K562 (cell line): ENCODE results near the gene TPD52L1. TPM values are rescaled to one million over a fixed set of nuclear protein-coding genes. Genes with fewer than 3 reads are reported as not detected.

Experiments
- ATAC-seq: fragments of 200-7000 bp; cut with Tn5 transposase; 3 replicates; pipeline ENCODE4 v1.9.1; 2020; ENCODE audit warnings: moderate library complexity
- BruUV-seq: library from RNA; stranded (reverse); fragments of 400-500 nt; replicated peaks from 2 replicates; lab custom pipeline; 2021; lab: Mats Ljungman, UMichigan
- CTCF ChIA-PET: fragments of 300-600 bp; formaldehyde crosslinking; extraction: SDS; loops from one replicate; lab custom pipeline; 2021; ENCODE audit warnings: low intra/inter-chr PET ratio; lab: Yijun Ruan, JAX
- POLR2A ChIA-PET: fragments of 300-600, 350-650 bp; sonication (Branson Sonifier 250); formaldehyde crosslinking; extraction: SDS; loops from one replicate; lab custom pipeline; 2021; ENCODE audit warnings: antibody characterized with exemption, inconsistent platforms; lab: Yijun Ruan, JAX
- DNase-seq, 4 experiments: peaks; one replicate each; pipeline versions ENCODE4 v3.0.0 to v3.0.0-alpha.2; 2011 to 2018; ENCODE audit warnings: low spot score in 3 of 4, mixed read lengths in 3 of 4; ENCODE audit errors: extremely low read depth in 1 of 4
- FAIRE-seq: peaks from 2 replicates; lab custom pipeline; 2011; peaks lifted over from hg19 to GRCh38; lab: Jason Lieb, UNC
- H2AFZ ChIP-seq: 2 replicates; pipeline ENCODE4 v1.6.0; 2011; ENCODE audit warnings: low read depth, low read length, control low read depth, inconsistent platforms
- H3K27ac ChIP-seq: fragments of 200-600 bp; 3 replicates; pipeline ENCODE4 v1.8.0; 2011; ENCODE audit warnings: low read depth, mild to moderate bottlenecking, control low read depth, inconsistent platforms, low read length, moderate library complexity, mixed read lengths; ENCODE audit errors: extremely low read depth
- H3K27me3 ChIP-seq, 2 experiments: fragments of 300-600 bp in 1 of 2; 2 replicates in 1 of 2; 3 replicates in 1 of 2; pipeline versions ENCODE4 v1.6.0 to v1.8.0; 2011; ENCODE audit warnings: inconsistent platforms in 2 of 2, low read length in 2 of 2, mild to moderate bottlenecking in 1 of 2, mixed read lengths in 1 of 2, moderate library complexity in 1 of 2; ENCODE audit not compliant: control insufficient read depth in 2 of 2, insufficient read depth in 2 of 2
- H3K36me3 ChIP-seq: fragments of 300-600 bp; 3 replicates; pipeline ENCODE4 v1.8.0; 2011; ENCODE audit warnings: mild to moderate bottlenecking, low read length, inconsistent platforms; ENCODE audit not compliant: control insufficient read depth, insufficient read depth
- H3K4me1 ChIP-seq, 2 experiments: fragments of 200-600 bp in 1 of 2; replicated peaks in 1 of 2; 2 replicates in 1 of 2; 3 replicates in 1 of 2; pipeline versions ENCODE4 v1.5.1 to v1.8.0; 2011; ENCODE audit warnings: inconsistent platforms in 2 of 2, low read length in 2 of 2, mild to moderate bottlenecking in 1 of 2, mixed read lengths in 1 of 2, moderate library complexity in 1 of 2; ENCODE audit not compliant: control insufficient read depth in 2 of 2, insufficient read depth in 2 of 2
- H3K4me2 ChIP-seq: 2 replicates; pipeline ENCODE4 v1.6.1; 2011; ENCODE audit warnings: low read length, control low read depth, inconsistent platforms, mixed read lengths; ENCODE audit not compliant: insufficient read depth
- H3K4me3 ChIP-seq: fragments of 200-600 bp; sonication (generic), shearing (Covaris generic); 2 replicates; pipeline ENCODE4 v1.5.1; 2016; ENCODE audit warnings: control low read depth, inconsistent platforms
- H3K79me2 ChIP-seq: fragments of 200-600 bp; 3 replicates; pipeline ENCODE4 v1.8.0; 2011; ENCODE audit warnings: low read length, inconsistent platforms; ENCODE audit not compliant: control insufficient read depth, insufficient read depth
- H3K9ac ChIP-seq, 2 experiments: 2 replicates each; pipeline versions ENCODE4 v1.6.0 to v1.6.1; 2011; ENCODE audit warnings: low read depth in 2 of 2, low read length in 2 of 2, control low read depth in 1 of 2, inconsistent platforms in 1 of 2, mild to moderate bottlenecking in 1 of 2, mixed read lengths in 1 of 2; ENCODE audit not compliant: insufficient read depth in 1 of 2
- H3K9me1 ChIP-seq: one replicate; pipeline ENCODE4 v1.6.0; 2011; ENCODE audit warnings: inconsistent platforms, mild to moderate bottlenecking, low read length, moderate library complexity; ENCODE audit not compliant: control insufficient read depth, insufficient read depth
- H3K9me3 ChIP-seq: replicated peaks from 2 replicates; pipeline ENCODE4 v1.5.1; 2011; ENCODE audit warnings: low read depth, low read length, inconsistent platforms; ENCODE audit not compliant: control insufficient read depth, insufficient read depth
- H4K20me1 ChIP-seq: replicated peaks from 2 replicates; pipeline ENCODE4 v1.6.1; 2011; ENCODE audit warnings: low read length, inconsistent platforms, mixed read lengths; ENCODE audit not compliant: control insufficient read depth, insufficient read depth
- ARNT ChIP-seq, 2 experiments: fragments of 450-650 bp; IDR thresholded peaks; 2 replicates each; pipeline ENCODE4 v1.6.1; 2016; ENCODE audit warnings: mild to moderate bottlenecking in 1 of 2
- BACH1 ChIP-seq: fragments of 200-800 bp; sonication (Bioruptor generic); IDR thresholded peaks from 2 replicates; pipeline ENCODE4 v1.6.1; 2016; ENCODE audit warnings: missing genetic modification characterization, missing compliant biosample characterization
- GATAD2A ChIP-seq: fragments of 450-650 bp; IDR thresholded peaks from 2 replicates; pipeline ENCODE4 v1.6.1; 2017
- GTF2E2 ChIP-seq: fragments of 200-800 bp; sonication (Bioruptor generic); IDR thresholded peaks from 2 replicates; pipeline ENCODE4 v1.6.1; 2016; ENCODE audit warnings: missing genetic modification characterization, missing compliant biosample characterization
- HDAC3 ChIP-seq: fragments of 450-650 bp; IDR thresholded peaks from 2 replicates; pipeline ENCODE4 v1.6.1; 2018; ENCODE audit warnings: borderline replicate concordance, mild to moderate bottlenecking, moderate library complexity; ENCODE audit not compliant: partially characterized antibody
- HNRNPH1 ChIP-seq: fragments of 200-400 bp; formaldehyde crosslinking; optimal IDR thresholded peaks from 2 replicates; pipeline ENCODE3; 2017; ENCODE audit warnings: low read depth, mild to moderate bottlenecking, low read length, moderate library complexity
- LEF1 ChIP-seq: fragments of 450-650 bp; IDR thresholded peaks from 2 replicates; pipeline ENCODE4 v1.6.1; 2016; ENCODE audit warnings: mild to moderate bottlenecking
- NCOR1 ChIP-seq: fragments of 450-650 bp; IDR thresholded peaks from 2 replicates; pipeline ENCODE4 v1.6.1; 2016; ENCODE audit warnings: mild to moderate bottlenecking, moderate library complexity
- PML ChIP-seq: IDR thresholded peaks from 2 replicates; pipeline ENCODE4 v1.6.1; 2012; ENCODE audit warnings: low read length, inconsistent platforms
- POLR2H ChIP-seq: IDR thresholded peaks from 2 replicates; pipeline ENCODE4 v1.6.1; 2016; ENCODE audit warnings: missing genetic modification characterization, low read depth, mild to moderate bottlenecking, control low read depth, missing compliant biosample characterization, moderate library complexity
- RUNX1 ChIP-seq: sonication (generic); IDR thresholded peaks from 2 replicates; pipeline ENCODE4 v1.6.1; 2016; ENCODE audit warnings: antibody characterized with exemption, low read depth
- SMARCA5 ChIP-seq: fragments of 450-650 bp; IDR thresholded peaks from 2 replicates; pipeline ENCODE4 v1.6.1; 2016
- ZFP30 ChIP-seq: fragments of 250-450 bp; sonication (Bioruptor Pico); IDR thresholded peaks from 2 replicates; pipeline ENCODE4 v1.8.0; 2022; ENCODE audit warnings: moderate library complexity, mild to moderate bottlenecking, inconsistent platforms, borderline replicate concordance
- ZNF143 ChIP-seq: sonication (generic); formaldehyde crosslinking; IDR thresholded peaks from 2 replicates; pipeline ENCODE4 v1.9.0; 2022; ENCODE audit warnings: mild to moderate bottlenecking, missing genetic modification reagents
- ZNF24 ChIP-seq: fragments of 450-650 bp; IDR thresholded peaks from 2 replicates; pipeline ENCODE4 v1.6.1; 2016
- WGBS: fragments of 100-300 bp; shearing (Covaris generic); methylation state at CpG from one replicate; pipeline ENCODE4 v1.1.6; 2016; ENCODE audit warnings: low coverage, mixed read lengths; ENCODE audit not compliant: insufficient coverage; ENCODE audit errors: missing lambda C conversion rate; 5-methylcytosine and 5-hydroxymethylcytosine counted together
- in situ Hi-C: fragments of 300-500 bp; cut with MboI; formaldehyde crosslinking; loops from 4 replicates; pipeline ENCODE4 v1.15.0; 2018; ENCODE audit warnings: inconsistent platforms, mixed read lengths
- intact Hi-C: fragments of 100-400 bp; cut with micrococcal nuclease; formaldehyde crosslinking; loops from 2 replicates; pipeline ENCODE4 v1.14.2; 2022
- polyA plus RNA-seq, 8 experiments: library from polyadenylated mRNA; depleted of rRNA in 4 of 8; stranded (reverse) in 5 of 8; unstranded in 3 of 8; fragments of >200 nt; fragmentation: Nextera tagmentation in 2 of 8; fragmentation: Illumina TruSeq in 1 of 8; extraction: Ambion mirVana in 2 of 8; extraction: Trizol in 1 of 8; gene quantifications; 2 replicates each; pipeline versions ENCODE4 v1.2.1 to v1.2.3, GENCODE V29; 2011 to 2014; ENCODE audit warnings: inconsistent platforms in 1 of 8, missing spikeins in 1 of 8
- total RNA-seq, 7 experiments: library from RNA; depleted of rRNA in 6 of 7; stranded (reverse); fragments of >200 nt in 6 of 7; fragmentation: Illumina TruSeq in 2 of 7; extraction: Trizol in 2 of 7; gene quantifications; 2 replicates each; pipeline versions ENCODE4 v1.2.1 to v1.2.3, GENCODE V29; 2011 to 2021; ENCODE audit warnings: low replicate concordance in 1 of 7

The TPD52L1 gene
- total and polyA plus RNA-seq, 9 of the 15 experiments (the other 6 are each of a cell fraction or from before 2014, with no cell fraction given) = 12.9 to 149 (median 75.7) TPM

DNA sequence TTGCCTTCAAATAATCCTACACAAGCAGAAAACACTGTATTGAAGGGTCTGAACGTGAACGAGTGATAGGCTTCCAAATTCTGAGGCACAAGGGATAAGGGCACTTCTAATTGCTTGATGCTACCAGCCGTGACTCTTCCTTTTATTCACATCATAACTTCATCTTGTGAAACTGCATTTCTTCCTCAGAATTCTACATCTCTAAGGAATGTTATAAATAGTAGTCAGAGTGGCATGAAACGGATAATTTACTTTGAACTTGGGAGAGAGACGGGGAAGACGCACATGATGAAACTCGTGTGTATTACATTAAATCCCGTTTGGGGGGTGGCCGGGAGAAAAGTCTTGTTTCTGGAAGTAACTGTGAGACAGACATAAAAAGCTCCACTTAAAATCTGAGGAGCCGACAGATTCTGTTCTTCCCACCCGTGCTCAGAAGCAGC lies 147.4 kb downstream of the TPD52L1 start:
- Histone ChIP-seq H3K9me1 (peaks cover 4% of the 10 kb centered on the region), H3K27me3 (no peaks in the 10 kb centered on the region), H4K20me1 (no peaks in the 10 kb centered on the region), H3K9ac (peak overlapping the region; percentile 81 to 97), H2AFZ (peak overlapping the region; percentile 73), H3K4me1 (peaks cover 11 to 47% of the 10 kb centered on the region in 2 experiments), H3K4me3 (peak overlapping the region; percentile 80), H3K36me3 (peaks cover 46% of the 10 kb centered on the region), H3K79me2 (peaks cover 61% of the 10 kb centered on the region), H3K9me3 (0 out of 2 replicates have a peak, but pooled peaks cover 3% of the 10 kb centered on the region), H3K4me2 (peak overlapping the region; percentile 80), H3K27ac (peak overlapping the region; percentile 96)
- no TSS peak for BruUV-seq
- ATAC-seq = no peak
- in situ Hi-C loops = loop anchor here (10.0 kb wide), 1 partner anchor 426 kb away; no protein-coding TSS in a partner anchor
- CTCF ChIA-PET = no interaction called here
- 1% methylated on average over 11 of the region's 11 CpGs for WGBS
- no peak for FAIRE-seq
- POLR2A ChIA-PET = interaction anchor here (0.7 to 1.8 kb wide), 5 partner anchors 8 to 660 kb away, joined by 3 to 6 read pairs (median 4); no protein-coding TSS in a partner anchor
- DNase-seq = peak in 1 of 4 experiments; percentile 23
- intact Hi-C loops = loop anchor here (5.0 kb wide), 1 partner anchor 339 kb away; the partner anchor contains the start of gene RNF217
- no peak for TF ChIP-seq SMARCA5
- TF ChIP-seq RUNX1 = no peak
- peak; percentile 69; the same call in 1 of the 2 replicates for TF ChIP-seq ZNF24
- TF ChIP-seq ARNT (IDR thresholded peaks at IDR 0.05) = peak in 1 of 2 experiments; percentile 22; a peak in 1 of 4 replicates
- peak; percentile 29 for TF ChIP-seq HDAC3
- no peak for TF ChIP-seq ZNF143
- TF ChIP-seq GATAD2A = no peak
- TF ChIP-seq GTF2E2 (tag) = 0 out of 2 replicates have a peak, but pooled peaks have one; percentile 7
- TF ChIP-seq LEF1 = 0 out of 2 replicates have a peak, but pooled peaks have one; percentile 31
- peak; percentile 50; the same call in 1 of the 2 replicates for TF ChIP-seq BACH1 (tag)
- TF ChIP-seq NCOR1 = peak; percentile 10; the same call in 1 of the 2 replicates
- TF ChIP-seq PML = 0 out of 2 replicates have a peak, but pooled peaks have one; percentile 5
- no peak for TF ChIP-seq HNRNPH1
- no peak for TF ChIP-seq ZFP30 (CRISPR knock-in tag)
- TF ChIP-seq POLR2H = 0 out of 2 replicates have a peak, but pooled peaks have one; percentile 59
